Vagina (tissue), 2 donors: ENCODE data around the gene TRIM24.

Experiments
- POLR2A ChIP-seq, 2 donors: fragments of 450-650 bp; IDR thresholded peaks; one replicate each; pipeline ENCODE4 v1.6.1; 2017; ENCODE audit warnings: antibody characterized with exemption in 2 of 2, mild to moderate bottlenecking in 2 of 2, moderate library complexity in 2 of 2
- POLR2AphosphoS5 ChIP-seq, 2 donors: sonication (generic); formaldehyde crosslinking; IDR thresholded peaks; one replicate each; pipeline ENCODE4 v1.9.0; 2017; ENCODE audit warnings: antibody characterized with exemption in 2 of 2, mild to moderate bottlenecking in 2 of 2, low read depth in 1 of 2; ENCODE audit not compliant: insufficient read depth in 1 of 2
- TF ChIP-seq, protein P1 (sequence below), 3 experiments: fragments of 450-650 bp in 2 of 3; fragments of 200-600 bp in 1 of 3; sonication (generic) in 1 of 3; IDR thresholded peaks; one replicate each; pipeline ENCODE4 v1.5.1; 2017 to 2019; ENCODE audit warnings: antibody characterized with exemption in 3 of 3, mild to moderate bottlenecking in 2 of 3, moderate library complexity in 2 of 3

DNA sequence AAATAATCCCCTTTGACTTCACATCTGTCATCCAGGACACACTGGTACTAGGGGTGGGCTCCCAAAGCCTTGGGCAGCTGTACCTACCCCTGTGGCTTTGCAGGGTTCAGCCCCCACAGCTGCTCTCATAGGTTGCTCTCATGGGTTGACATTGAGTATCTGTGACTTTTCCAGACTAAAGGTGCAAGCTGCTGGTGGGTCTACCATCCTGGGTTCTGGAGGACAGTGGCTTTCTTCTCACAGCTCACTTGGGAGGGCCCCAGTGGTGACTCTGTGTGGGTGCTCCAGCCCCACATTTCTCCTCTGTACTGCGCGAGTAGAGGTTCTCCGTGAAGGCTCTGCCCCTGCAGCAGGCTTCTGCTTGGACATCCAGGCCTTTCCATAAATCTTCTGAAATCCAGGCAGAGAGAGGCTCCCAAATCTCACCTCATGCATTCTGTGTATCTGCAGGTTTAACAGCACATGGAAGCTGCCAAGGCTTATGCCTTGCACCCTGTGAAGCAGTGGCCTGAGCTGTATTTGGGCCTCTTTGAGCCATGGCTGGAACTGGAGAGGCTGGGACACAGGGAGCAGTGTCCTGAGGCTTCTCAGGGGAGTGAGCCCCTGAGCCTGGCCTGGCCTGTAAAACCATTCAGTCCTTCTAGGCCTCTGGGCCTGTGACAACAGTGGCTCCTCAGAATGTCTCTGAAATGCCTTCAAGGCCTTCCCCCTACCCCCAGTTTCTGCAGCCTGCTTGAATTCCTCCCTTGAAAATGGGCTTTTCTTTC is 52.2 kb downstream of the TRIM24 start:
- no peak for TF ChIP-seq POLR2AphosphoS5 (IDR thresholded peaks at IDR 0.05; ENCODE audit: insufficient read depth in 1 of 2, low read depth in 1 of 2)
- TF ChIP-seq, protein P1, sequence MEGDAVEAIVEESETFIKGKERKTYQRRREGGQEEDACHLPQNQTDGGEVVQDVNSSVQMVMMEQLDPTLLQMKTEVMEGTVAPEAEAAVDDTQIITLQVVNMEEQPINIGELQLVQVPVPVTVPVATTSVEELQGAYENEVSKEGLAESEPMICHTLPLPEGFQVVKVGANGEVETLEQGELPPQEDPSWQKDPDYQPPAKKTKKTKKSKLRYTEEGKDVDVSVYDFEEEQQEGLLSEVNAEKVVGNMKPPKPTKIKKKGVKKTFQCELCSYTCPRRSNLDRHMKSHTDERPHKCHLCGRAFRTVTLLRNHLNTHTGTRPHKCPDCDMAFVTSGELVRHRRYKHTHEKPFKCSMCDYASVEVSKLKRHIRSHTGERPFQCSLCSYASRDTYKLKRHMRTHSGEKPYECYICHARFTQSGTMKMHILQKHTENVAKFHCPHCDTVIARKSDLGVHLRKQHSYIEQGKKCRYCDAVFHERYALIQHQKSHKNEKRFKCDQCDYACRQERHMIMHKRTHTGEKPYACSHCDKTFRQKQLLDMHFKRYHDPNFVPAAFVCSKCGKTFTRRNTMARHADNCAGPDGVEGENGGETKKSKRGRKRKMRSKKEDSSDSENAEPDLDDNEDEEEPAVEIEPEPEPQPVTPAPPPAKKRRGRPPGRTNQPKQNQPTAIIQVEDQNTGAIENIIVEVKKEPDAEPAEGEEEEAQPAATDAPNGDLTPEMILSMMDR (IDR thresholded peaks at IDR 0.05), result no peak
- no peak for TF ChIP-seq POLR2A (IDR thresholded peaks at IDR 0.05)
